HL-60 (cell line): ENCODE measurements around the gene TTC28.

Source experiments
- SPI1 ChIP-seq: IDR thresholded peaks from 2 replicates; pipeline ENCODE4 v1.6.1; 2012; ENCODE audit warnings: low read depth, mild to moderate bottlenecking, borderline replicate concordance
- TF ChIP-seq, protein P1 (sequence below): IDR thresholded peaks from one replicate; pipeline ENCODE4 v1.5.1; 2011; ENCODE audit warnings: low read length, control low read depth, inconsistent platforms; ENCODE audit not compliant: insufficient read depth

DNA sequence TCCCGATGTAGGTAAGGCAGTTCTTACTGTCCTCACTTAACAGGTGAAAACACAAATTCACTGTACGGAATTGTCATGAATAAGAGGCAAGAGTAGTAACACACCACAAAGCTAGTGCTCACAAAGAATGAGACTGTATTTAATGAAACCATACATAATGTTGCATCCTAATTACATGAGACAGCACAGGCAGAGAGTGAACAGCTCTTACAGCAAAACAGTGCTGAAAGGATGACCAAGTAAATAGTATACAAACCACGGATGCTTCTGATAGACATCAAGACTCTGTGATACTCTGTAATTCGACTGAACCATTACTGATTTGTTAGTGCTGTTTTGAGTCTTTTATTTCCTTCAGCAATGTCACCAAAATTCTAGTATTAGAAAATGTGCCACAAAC is 282.3 kb downstream of the TTC28 start:
- no peak for TF ChIP-seq SPI1
- TF ChIP-seq, protein P1, sequence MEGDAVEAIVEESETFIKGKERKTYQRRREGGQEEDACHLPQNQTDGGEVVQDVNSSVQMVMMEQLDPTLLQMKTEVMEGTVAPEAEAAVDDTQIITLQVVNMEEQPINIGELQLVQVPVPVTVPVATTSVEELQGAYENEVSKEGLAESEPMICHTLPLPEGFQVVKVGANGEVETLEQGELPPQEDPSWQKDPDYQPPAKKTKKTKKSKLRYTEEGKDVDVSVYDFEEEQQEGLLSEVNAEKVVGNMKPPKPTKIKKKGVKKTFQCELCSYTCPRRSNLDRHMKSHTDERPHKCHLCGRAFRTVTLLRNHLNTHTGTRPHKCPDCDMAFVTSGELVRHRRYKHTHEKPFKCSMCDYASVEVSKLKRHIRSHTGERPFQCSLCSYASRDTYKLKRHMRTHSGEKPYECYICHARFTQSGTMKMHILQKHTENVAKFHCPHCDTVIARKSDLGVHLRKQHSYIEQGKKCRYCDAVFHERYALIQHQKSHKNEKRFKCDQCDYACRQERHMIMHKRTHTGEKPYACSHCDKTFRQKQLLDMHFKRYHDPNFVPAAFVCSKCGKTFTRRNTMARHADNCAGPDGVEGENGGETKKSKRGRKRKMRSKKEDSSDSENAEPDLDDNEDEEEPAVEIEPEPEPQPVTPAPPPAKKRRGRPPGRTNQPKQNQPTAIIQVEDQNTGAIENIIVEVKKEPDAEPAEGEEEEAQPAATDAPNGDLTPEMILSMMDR = no peak
